ENCODE data around the gene E2F1. TPM values are rescaled to one million over a fixed set of nuclear protein-coding genes. Genes with fewer than 3 reads are reported as not detected.

Gene E2F1
- total RNA-seq, 3 donors from 2014 or later (not counting 1 experiment from before 2014, with no cell fraction given): 4.6 to 5.6 (median 4.7) TPM

- peak within 1 kb of the TSS; percentile 73 for H3K27ac ChIP-seq (ENCODE audit: low read length)
- H3K27me3 ChIP-seq (ENCODE audit: control insufficient read depth, insufficient read depth, low read length): no peaks in the 10 kb centered on the region
- no peaks in the 10 kb centered on the region for H3K27me3 Mint-ChIP-seq (ENCODE audit: low read depth in 2 of 2)
- peak within 1 kb of the TSS; percentile 65 for H3K4me3 ChIP-seq (ENCODE audit: low read length)
- no peaks in the 10 kb centered on the region for H3K36me3 Mint-ChIP-seq
- WGBS (ENCODE audit: insufficient coverage): 2% methylated on average over 57 of the region's 57 CpGs
- ATAC-seq (peak; percentile 87 to 94 (median 88)), DNase-seq (peak; percentile 87 to 93)
- peak; percentile 65 for TF ChIP-seq CTCF (IDR thresholded peaks at IDR 0.05)
- intact Hi-C loops (cut with micrococcal nuclease): loop anchor here (1.0 to 2.0 kb wide), 2 partner anchors 11 to 275 kb away; partner anchors contain the start of gene PXMP4
- H3K36me3 ChIP-seq (ENCODE audit: control insufficient read depth, insufficient read depth, low read length): no peaks in the 10 kb centered on the region
- peak within 1 kb of the TSS; percentile 90 for H3K4me3 Mint-ChIP-seq
- H3K4me1 Mint-ChIP-seq: peaks cover 16 to 25% of the 10 kb centered on the region in 2 donors
- H3K4me1 ChIP-seq (ENCODE audit: control insufficient read depth, insufficient read depth, low read length): peaks cover 27% of the 10 kb centered on the region
- H3K9me3 ChIP-seq (ENCODE audit: control insufficient read depth, insufficient read depth, low read length): peaks cover 2% of the 10 kb centered on the region
- H3K9me3 Mint-ChIP-seq: peaks cover under 1 to 5% of the 10 kb centered on the region in 2 donors
- H3K27ac Mint-ChIP-seq: peak within 1 kb of the TSS; percentile 89 to 98
Observed at GRCh38 chr20:33731693-33732165, 45.5 kb upstream of the E2F1 start, which contains the start of gene ZNF341. TSS of gene ZNF341 (plus strand) at chr20:33731996. CDS start at chr20:33732022, 26 bp downstream.

GRCh38 chr20:33730946-33731692, 44.9 kb upstream of the E2F1 start:
- Histone ChIP-seq H3K4me1 (ENCODE audit: control insufficient read depth, insufficient read depth, low read length) (peaks cover 27% of the 10 kb centered on the region), H3K27ac (ENCODE audit: low read length) (peak overlapping the region; percentile 73), H3K9me3 (ENCODE audit: control insufficient read depth, insufficient read depth, low read length) (no peaks in the 10 kb centered on the region), H3K4me3 (ENCODE audit: low read length) (peak overlapping the region; percentile 65), H3K27me3 (ENCODE audit: control insufficient read depth, insufficient read depth, low read length) (no peaks in the 10 kb centered on the region), H3K36me3 (ENCODE audit: control insufficient read depth, insufficient read depth, low read length) (no peaks in the 10 kb centered on the region)
- Mint-ChIP-seq H3K4me3 (peak overlapping the region; percentile 90), H3K4me1 (peaks cover 16 to 25% of the 10 kb centered on the region in 2 donors), H3K9me3 (peaks cover 0 to 2% of the 10 kb centered on the region in 2 donors), H3K27me3 (ENCODE audit: low read depth in 2 of 2) (no peaks in the 10 kb centered on the region), H3K36me3 (no peaks in the 10 kb centered on the region), H3K27ac (peak overlapping the region; percentile 89 to 98)
- 84% methylated on average over 18 of the region's 18 CpGs for whole genome bisulfite sequencing (ENCODE audit: insufficient coverage)
- TF ChIP-seq CTCF (IDR thresholded peaks at IDR 0.05): no peak
- no peak for ATAC-seq
- intact Hi-C loops (cut with micrococcal nuclease): loop anchor here (2.0 kb wide), 1 partner anchor 274 kb away; no protein-coding TSS in a partner anchor
- DNase-seq: no peak

- WGBS (ENCODE audit: insufficient coverage): 93% methylated on average over 3 of the region's 4 CpGs
Observed at GRCh38 chr20:33729101-33729500, 42.9 kb upstream of the E2F1 start.

More at GRCh38 chr20:33729101-33729500, 42.9 kb upstream of the E2F1 start:
- no peak for TF ChIP-seq CTCF (IDR thresholded peaks at IDR 0.05)
- Histone ChIP-seq H3K27ac (ENCODE audit: low read length) (no peak overlapping the region), H3K4me3 (ENCODE audit: low read length) (no peak overlapping the region), H3K36me3 (ENCODE audit: control insufficient read depth, insufficient read depth, low read length) (no peaks in the 10 kb centered on the region), H3K27me3 (ENCODE audit: control insufficient read depth, insufficient read depth, low read length) (no peaks in the 10 kb centered on the region), H3K9me3 (ENCODE audit: control insufficient read depth, insufficient read depth, low read length) (no peaks in the 10 kb centered on the region), H3K4me1 (ENCODE audit: control insufficient read depth, insufficient read depth, low read length) (peaks cover 22% of the 10 kb centered on the region)
- no peaks in the 10 kb centered on the region for H3K27me3 Mint-ChIP-seq (ENCODE audit: low read depth in 2 of 2)
- peak overlapping the region in 1 of 2 donors; percentile 9 for H3K27ac Mint-ChIP-seq
- intact Hi-C loops (cut with micrococcal nuclease): no loop called here
- no peaks in the 10 kb centered on the region for H3K9me3 Mint-ChIP-seq
- H3K4me3 Mint-ChIP-seq: no peak overlapping the region
- no peak for DNase-seq
- H3K36me3 Mint-ChIP-seq: no peaks in the 10 kb centered on the region
- ATAC-seq: no peak
- peaks cover 13 to 21% of the 10 kb centered on the region in 2 donors for H3K4me1 Mint-ChIP-seq

Measured in natural killer cell (primary cell).